ENCODE results near the gene TMED8.

Gene TMED8

GRCh38 chr14:77303417-77304156 lies 73.3 kb downstream of the TMED8 start:
- Histone ChIP-seq H3K27ac (peak overlapping the region; percentile 71), H3K9me3 (ENCODE audit: severe bottlenecking) (no peaks in the 10 kb centered on the region), H3K4me3 (ENCODE audit: low read depth, low read length) (no peak overlapping the region), H3K36me3 (peaks cover 29% of the 10 kb centered on the region), H3K27me3 (ENCODE audit: insufficient read depth, low read depth, severe bottlenecking) (no peaks in the 10 kb centered on the region)
- no peak for TF ChIP-seq CTCF (IDR thresholded peaks at IDR 0.05; ENCODE audit: low read depth, low read length)
- no peak for DNase-seq

- no peak for DNase-seq
- H3K27ac ChIP-seq, result peak overlapping the region; percentile 71
- no peaks in the 10 kb centered on the region for H3K27me3 ChIP-seq (ENCODE audit: insufficient read depth, low read depth, severe bottlenecking)
Measured at GRCh38 chr14:77302926-77303325, 74.0 kb downstream of the TMED8 start.

GRCh38 chr14:77301103-77301502 lies 75.8 kb downstream of the TMED8 start:
- Histone ChIP-seq H3K4me3 (ENCODE audit: low read depth, low read length) (no peak overlapping the region), H3K27me3 (ENCODE audit: insufficient read depth, low read depth, severe bottlenecking) (no peaks in the 10 kb centered on the region), H3K27ac (peak overlapping the region; percentile 2; the same call in 1 of the 2 replicates), H3K9me3 (ENCODE audit: severe bottlenecking) (no peaks in the 10 kb centered on the region), H3K36me3 (peaks cover 51% of the 10 kb centered on the region)
- DNase-seq, result peak; percentile 91
- TF ChIP-seq CTCF (IDR thresholded peaks at IDR 0.05; ENCODE audit: low read depth, low read length), result peak; percentile 83

More at GRCh38 chr14:77302926-77303325, 74.0 kb downstream of the TMED8 start:
- Histone ChIP-seq H3K9me3 (ENCODE audit: severe bottlenecking) (no peaks in the 10 kb centered on the region), H3K4me3 (ENCODE audit: low read depth, low read length) (no peak overlapping the region), H3K36me3 (peaks cover 36% of the 10 kb centered on the region)
- TF ChIP-seq CTCF (IDR thresholded peaks at IDR 0.05; ENCODE audit: low read depth, low read length), result no peak

- DNase-seq, result no peak
- Histone ChIP-seq H3K9me3 (ENCODE audit: severe bottlenecking) (no peaks in the 10 kb centered on the region), H3K27me3 (ENCODE audit: insufficient read depth, low read depth, severe bottlenecking) (no peaks in the 10 kb centered on the region), H3K4me3 (ENCODE audit: low read depth, low read length) (no peak overlapping the region), H3K27ac (no peak overlapping the region), H3K36me3 (peaks cover 56% of the 10 kb centered on the region)
- no peak for TF ChIP-seq CTCF (IDR thresholded peaks at IDR 0.05; ENCODE audit: low read depth, low read length)
Measured at GRCh38 chr14:77299771-77300170, 77.1 kb downstream of the TMED8 start.

- no peak for DNase-seq
- Histone ChIP-seq H3K36me3 (peaks cover 59% of the 10 kb centered on the region), H3K4me3 (ENCODE audit: low read depth, low read length) (no peak overlapping the region), H3K9me3 (ENCODE audit: severe bottlenecking) (no peaks in the 10 kb centered on the region), H3K27ac (no peak overlapping the region), H3K27me3 (ENCODE audit: insufficient read depth, low read depth, severe bottlenecking) (no peaks in the 10 kb centered on the region)
- TF ChIP-seq CTCF (IDR thresholded peaks at IDR 0.05; ENCODE audit: low read depth, low read length), result no peak
Measured at GRCh38 chr14:77296906-77297305, 80.0 kb downstream of the TMED8 start.

- Histone ChIP-seq H3K27me3 (ENCODE audit: insufficient read depth, low read depth, severe bottlenecking) (no peaks in the 10 kb centered on the region), H3K4me3 (ENCODE audit: low read depth, low read length) (no peak overlapping the region), H3K27ac (no peak overlapping the region), H3K9me3 (ENCODE audit: severe bottlenecking) (no peaks in the 10 kb centered on the region), H3K36me3 (peaks cover 54% of the 10 kb centered on the region)
- no peak for TF ChIP-seq CTCF (IDR thresholded peaks at IDR 0.05; ENCODE audit: low read depth, low read length)
- DNase-seq, result no peak
Measured at GRCh38 chr14:77296155-77296554, 80.7 kb downstream of the TMED8 start.
